Astrocyte (in vitro differentiated cells and primary cell): ENCODE data around the gene PTPRD. TPM values are rescaled to one million over a fixed set of nuclear protein-coding genes. Genes with fewer than 3 reads are reported as not detected.
A peak's percentile ranks its signal among the peaks of the same experiment; 100 is the strongest.

ENCODE experiments used
- DNase-seq: peaks from one replicate; pipeline ENCODE4 v3.0.0-alpha.2; 2010; ENCODE audit warnings: low read depth
- FAIRE-seq: peaks from 2 replicates; lab custom pipeline; 2011; peaks lifted over from hg19 to GRCh38; lab: Jason Lieb, UNC
- H2AFZ ChIP-seq: 2 replicates; pipeline ENCODE4 v1.6.0; 2012; ENCODE audit warnings: low read depth, low read length, inconsistent platforms
- H3K27ac ChIP-seq: 2 replicates; pipeline ENCODE4 v1.5.1; 2011; ENCODE audit warnings: low read depth, low read length, inconsistent platforms
- H3K27me3 ChIP-seq: 2 replicates; pipeline ENCODE4 v1.6.0; 2011; ENCODE audit warnings: low read length, inconsistent platforms; ENCODE audit not compliant: insufficient read depth
- H3K36me3 ChIP-seq: 2 replicates; pipeline ENCODE4 v1.5.1; 2011; ENCODE audit warnings: low read length, inconsistent platforms; ENCODE audit not compliant: insufficient read depth
- H3K4me1 ChIP-seq: 2 replicates; pipeline ENCODE4 v1.5.1; 2011; ENCODE audit warnings: low read length, inconsistent platforms; ENCODE audit not compliant: insufficient read depth
- H3K4me2 ChIP-seq: 2 replicates; pipeline ENCODE4 v1.6.0; 2012; ENCODE audit warnings: low read length, inconsistent platforms
- H3K4me3 ChIP-seq: 2 replicates; pipeline ENCODE4 v1.5.1; 2011; ENCODE audit warnings: low read depth, mild to moderate bottlenecking, low read length, inconsistent platforms; ENCODE audit not compliant: insufficient read depth
- H3K79me2 ChIP-seq: 2 replicates; pipeline ENCODE4 v1.6.0; 2012; ENCODE audit warnings: mild to moderate bottlenecking, low read length, inconsistent platforms; ENCODE audit not compliant: insufficient read depth
- H3K9ac ChIP-seq: 2 replicates; pipeline ENCODE4 v1.6.0; 2012; ENCODE audit warnings: mild to moderate bottlenecking, low read length, inconsistent platforms
- H3K9me3 ChIP-seq: 2 replicates; pipeline ENCODE4 v1.5.1; 2012; ENCODE audit warnings: low read depth, mild to moderate bottlenecking, low read length, inconsistent platforms; ENCODE audit not compliant: insufficient read depth
- H4K20me1 ChIP-seq: 2 replicates; pipeline ENCODE4 v1.6.0; 2012; ENCODE audit warnings: low read length, inconsistent platforms; ENCODE audit not compliant: insufficient read depth
- H3K27ac Mint-ChIP-seq: one replicate; pipeline ENCODE4 v1.8.0; 2021; ENCODE audit warnings: mild to moderate bottlenecking, mixed read lengths; ENCODE audit not compliant: unreplicated experiment
- H3K27me3 Mint-ChIP-seq: one replicate; pipeline ENCODE4 v1.8.0; 2021; ENCODE audit warnings: low read depth, mixed read lengths; ENCODE audit not compliant: unreplicated experiment
- H3K36me3 Mint-ChIP-seq: one replicate; pipeline ENCODE4 v1.8.0; 2021; ENCODE audit warnings: low read depth, mixed read lengths; ENCODE audit not compliant: unreplicated experiment
- H3K4me1 Mint-ChIP-seq: one replicate; pipeline ENCODE4 v1.8.0; 2021; ENCODE audit warnings: low read depth, mixed read lengths; ENCODE audit not compliant: unreplicated experiment
- H3K4me3 Mint-ChIP-seq: one replicate; pipeline ENCODE4 v1.8.0; 2021; ENCODE audit warnings: mild to moderate bottlenecking, moderate library complexity, mixed read lengths; ENCODE audit not compliant: unreplicated experiment
- H3K9me3 Mint-ChIP-seq: one replicate; pipeline ENCODE4 v1.8.0; 2021; ENCODE audit warnings: mild to moderate bottlenecking, mixed read lengths; ENCODE audit not compliant: unreplicated experiment
- EZH2 ChIP-seq: IDR thresholded peaks from 2 replicates; pipeline ENCODE4 v1.6.1; 2012; ENCODE audit warnings: mild to moderate bottlenecking, low read length, inconsistent platforms; ENCODE audit not compliant: insufficient read depth
- total RNA-seq: library from RNA; stranded (reverse); gene quantifications from 2 replicates; pipeline ENCODE4 v1.2.1, GENCODE V29; 2021
- TF ChIP-seq, protein P1 (sequence below): IDR thresholded peaks from 2 replicates; pipeline ENCODE4 v1.5.1; 2011; ENCODE audit warnings: low read depth, mild to moderate bottlenecking, inconsistent platforms, low read length, moderate library complexity; ENCODE audit not compliant: insufficient read depth

The PTPRD gene
- total RNA-seq, 1 donor from 2014 or later, result 88.1 TPM

DNA sequence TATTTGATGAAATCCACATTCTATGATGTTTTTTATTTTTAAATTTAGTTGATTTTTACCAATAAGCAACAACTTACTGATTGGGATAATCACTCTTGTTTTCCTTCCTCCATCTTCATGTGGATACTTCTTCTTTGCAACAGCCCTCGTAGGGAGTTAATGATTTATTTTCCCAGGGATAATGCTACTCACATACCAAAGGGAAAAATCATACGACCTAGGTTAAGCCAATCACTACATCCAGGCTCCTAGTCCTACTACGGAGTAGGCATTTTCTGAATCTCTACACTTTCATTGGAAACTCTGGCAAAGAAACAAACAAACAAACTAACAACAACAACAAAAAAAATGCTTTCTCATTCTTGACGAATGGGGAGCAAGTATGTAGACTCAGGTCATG is 663.4 kb downstream of the PTPRD start:
- no peaks in the 10 kb centered on the region for H3K36me3 Mint-ChIP-seq
- H2AFZ ChIP-seq, result no peak overlapping the region
- TF ChIP-seq EZH2, result no peak
- no peak overlapping the region for H3K9ac ChIP-seq
- H3K9me3 Mint-ChIP-seq, result no peaks in the 10 kb centered on the region
- no peak overlapping the region for H3K4me3 ChIP-seq
- H3K4me2 ChIP-seq, result no peak overlapping the region
- peak overlapping the region; percentile 61 for H3K27ac ChIP-seq
- H4K20me1 ChIP-seq, result no peaks in the 10 kb centered on the region
- H3K9me3 ChIP-seq, result no peaks in the 10 kb centered on the region
- H3K27me3 Mint-ChIP-seq, result no peaks in the 10 kb centered on the region
- no peaks in the 10 kb centered on the region for H3K4me1 ChIP-seq
- no peaks in the 10 kb centered on the region for H3K27me3 ChIP-seq
- no peaks in the 10 kb centered on the region for H3K79me2 ChIP-seq
- H3K4me3 Mint-ChIP-seq, result no peak overlapping the region
- H3K27ac Mint-ChIP-seq, result peak overlapping the region; percentile 91
- peaks cover 15% of the 10 kb centered on the region for H3K4me1 Mint-ChIP-seq
- no peaks in the 10 kb centered on the region for H3K36me3 ChIP-seq
- DNase-seq (no peak), FAIRE-seq (no peak)

DNA sequence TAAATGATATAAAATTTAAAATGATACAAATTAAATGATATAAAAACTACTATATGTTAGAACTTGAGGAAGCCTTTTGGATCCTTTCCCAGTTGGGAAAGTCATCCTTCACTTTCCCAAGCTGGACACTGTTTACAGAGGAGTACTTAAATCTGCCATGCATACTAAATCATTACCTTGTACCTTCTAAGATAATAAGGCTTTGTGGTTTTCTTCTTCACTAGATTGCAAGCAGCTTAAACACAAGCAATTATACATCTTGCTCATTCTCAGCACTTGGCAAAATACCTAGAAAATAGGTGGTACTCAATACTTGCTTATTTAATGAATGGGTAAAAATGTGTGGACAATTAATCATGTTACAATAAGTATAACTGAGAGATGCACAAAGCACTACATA is 666.8 kb downstream of the PTPRD start:
- no peaks in the 10 kb centered on the region for H3K9me3 ChIP-seq
- H3K27ac Mint-ChIP-seq, result no peak overlapping the region
- peaks cover 20% of the 10 kb centered on the region for H3K4me1 Mint-ChIP-seq
- H3K79me2 ChIP-seq, result no peaks in the 10 kb centered on the region
- TF ChIP-seq EZH2, result no peak
- TF ChIP-seq, protein P1, sequence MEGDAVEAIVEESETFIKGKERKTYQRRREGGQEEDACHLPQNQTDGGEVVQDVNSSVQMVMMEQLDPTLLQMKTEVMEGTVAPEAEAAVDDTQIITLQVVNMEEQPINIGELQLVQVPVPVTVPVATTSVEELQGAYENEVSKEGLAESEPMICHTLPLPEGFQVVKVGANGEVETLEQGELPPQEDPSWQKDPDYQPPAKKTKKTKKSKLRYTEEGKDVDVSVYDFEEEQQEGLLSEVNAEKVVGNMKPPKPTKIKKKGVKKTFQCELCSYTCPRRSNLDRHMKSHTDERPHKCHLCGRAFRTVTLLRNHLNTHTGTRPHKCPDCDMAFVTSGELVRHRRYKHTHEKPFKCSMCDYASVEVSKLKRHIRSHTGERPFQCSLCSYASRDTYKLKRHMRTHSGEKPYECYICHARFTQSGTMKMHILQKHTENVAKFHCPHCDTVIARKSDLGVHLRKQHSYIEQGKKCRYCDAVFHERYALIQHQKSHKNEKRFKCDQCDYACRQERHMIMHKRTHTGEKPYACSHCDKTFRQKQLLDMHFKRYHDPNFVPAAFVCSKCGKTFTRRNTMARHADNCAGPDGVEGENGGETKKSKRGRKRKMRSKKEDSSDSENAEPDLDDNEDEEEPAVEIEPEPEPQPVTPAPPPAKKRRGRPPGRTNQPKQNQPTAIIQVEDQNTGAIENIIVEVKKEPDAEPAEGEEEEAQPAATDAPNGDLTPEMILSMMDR, result no peak
- DNase-seq (peak; percentile 1), FAIRE-seq (no peak)
- H3K4me1 ChIP-seq, result no peaks in the 10 kb centered on the region
- H3K9me3 Mint-ChIP-seq, result no peaks in the 10 kb centered on the region
- H3K9ac ChIP-seq, result no peak overlapping the region
- H3K4me3 ChIP-seq, result no peak overlapping the region
- no peak overlapping the region for H3K4me3 Mint-ChIP-seq
- no peaks in the 10 kb centered on the region for H3K27me3 Mint-ChIP-seq
- H3K27ac ChIP-seq, result no peak overlapping the region
- no peak overlapping the region for H3K4me2 ChIP-seq
- H3K36me3 Mint-ChIP-seq, result no peaks in the 10 kb centered on the region
- no peaks in the 10 kb centered on the region for H3K36me3 ChIP-seq
- H2AFZ ChIP-seq, result no peak overlapping the region
- H4K20me1 ChIP-seq, result no peaks in the 10 kb centered on the region
- no peaks in the 10 kb centered on the region for H3K27me3 ChIP-seq

DNA sequence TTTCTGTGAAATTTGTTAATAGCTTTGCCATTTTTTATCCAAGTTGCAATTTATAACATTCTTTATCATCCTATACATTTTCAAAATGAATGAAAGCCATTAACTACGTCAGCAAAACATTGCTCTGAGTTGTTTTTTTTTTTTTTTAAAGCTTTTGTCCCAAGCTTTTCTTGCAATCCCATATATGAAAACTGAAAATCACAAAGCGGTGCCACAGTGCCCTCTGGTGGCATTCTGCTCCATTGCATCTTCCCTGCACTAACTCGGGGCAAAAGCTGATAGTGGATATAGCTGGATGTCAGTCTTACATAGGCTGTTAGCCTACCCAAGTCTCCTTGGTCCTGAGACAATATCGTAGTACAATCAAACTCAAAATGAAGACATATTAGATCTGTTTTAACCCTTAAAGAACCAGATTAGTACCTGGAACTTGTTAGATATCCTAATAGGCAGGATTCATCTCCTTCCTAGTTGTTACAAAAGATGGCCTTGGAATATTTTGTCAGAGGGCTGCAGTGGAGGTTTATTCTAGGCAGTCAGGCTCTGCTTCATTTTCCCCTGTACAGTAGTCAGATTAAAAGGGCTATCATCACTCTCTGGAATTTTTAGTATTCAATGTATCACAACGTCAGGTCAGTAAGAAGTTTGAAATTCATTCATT is 669.9 kb downstream of the PTPRD start:
- Histone ChIP-seq H3K27me3 (no peaks in the 10 kb centered on the region), H3K79me2 (no peaks in the 10 kb centered on the region), H3K4me3 (no peak overlapping the region), H3K4me2 (no peak overlapping the region), H2AFZ (no peak overlapping the region), H3K27ac (no peak overlapping the region), H3K9ac (no peak overlapping the region), H4K20me1 (no peaks in the 10 kb centered on the region), H3K9me3 (no peaks in the 10 kb centered on the region), H3K36me3 (no peaks in the 10 kb centered on the region), H3K4me1 (no peaks in the 10 kb centered on the region)
- no peaks in the 10 kb centered on the region for H3K36me3 Mint-ChIP-seq
- no peak overlapping the region for H3K27ac Mint-ChIP-seq
- H3K9me3 Mint-ChIP-seq, result no peaks in the 10 kb centered on the region
- H3K4me3 Mint-ChIP-seq, result no peak overlapping the region
- peaks cover 7% of the 10 kb centered on the region for H3K4me1 Mint-ChIP-seq
- FAIRE-seq (peak; percentile 65), DNase-seq (peak; percentile 12)
- TF ChIP-seq, protein P1, result peak; percentile 97
- no peak for TF ChIP-seq EZH2
- no peaks in the 10 kb centered on the region for H3K27me3 Mint-ChIP-seq
